ENCODE results near the gene THBS2.
"Not testable (repeated sequence)": the region's sequence is repeated elsewhere in the genome, so short reads cannot be mapped to it uniquely, and the experiment has no call there.

The THBS2 gene

GRCh38 chr6:169271158-169271876 is 17.7 kb upstream of the THBS2 start:
- DNase-seq: no peak

- not testable (repeated sequence) for DNase-seq
Measured at GRCh38 chr6:169270077-169270380, 16.4 kb upstream of the THBS2 start.

- DNase-seq: no peak
Measured at GRCh38 chr6:169269180-169270076, 15.8 kb upstream of the THBS2 start.

GRCh38 chr6:169268276-169268675 is 14.6 kb upstream of the THBS2 start:
- no peak for DNase-seq

DNA sequence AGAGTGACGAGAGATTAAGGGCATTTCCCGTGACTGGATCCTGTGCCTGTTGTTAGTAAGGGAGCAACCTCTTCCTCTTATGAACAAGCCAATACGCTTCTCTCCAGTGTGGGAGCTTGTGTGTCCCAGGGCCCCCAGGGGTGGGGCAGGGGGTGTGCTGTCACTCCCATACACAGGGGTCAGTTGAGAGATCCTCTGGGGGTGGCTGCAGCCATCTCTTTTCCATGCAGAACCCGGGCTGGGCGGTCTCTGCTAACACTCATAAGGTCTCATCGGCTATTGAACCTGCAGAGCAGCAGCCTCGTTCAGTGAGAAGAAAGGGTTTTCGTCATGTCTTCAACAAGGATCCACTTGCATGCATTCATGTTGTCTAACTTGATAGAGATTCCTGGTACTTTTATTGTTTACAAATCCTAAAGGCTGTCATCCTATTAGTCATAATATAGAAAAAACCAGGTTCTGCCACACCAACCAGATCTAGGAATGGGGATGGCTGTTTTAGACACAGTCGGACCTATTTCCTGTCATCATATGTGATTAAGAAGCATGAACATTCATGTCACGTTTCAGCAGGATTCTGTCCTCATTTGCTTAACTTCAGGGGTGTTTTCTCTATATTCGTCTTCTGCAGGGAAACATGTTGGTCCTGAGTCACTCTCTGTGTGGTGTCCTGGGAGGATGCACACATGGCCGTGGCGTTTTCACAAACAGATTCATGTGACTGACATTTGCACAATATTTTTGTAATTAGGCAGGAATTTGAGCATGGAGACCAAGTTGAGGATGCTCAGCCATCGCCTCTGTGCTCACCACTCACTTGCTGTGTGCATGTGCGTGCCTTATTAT is 13.3 kb upstream of the THBS2 start:
- no peak for DNase-seq

DNA sequence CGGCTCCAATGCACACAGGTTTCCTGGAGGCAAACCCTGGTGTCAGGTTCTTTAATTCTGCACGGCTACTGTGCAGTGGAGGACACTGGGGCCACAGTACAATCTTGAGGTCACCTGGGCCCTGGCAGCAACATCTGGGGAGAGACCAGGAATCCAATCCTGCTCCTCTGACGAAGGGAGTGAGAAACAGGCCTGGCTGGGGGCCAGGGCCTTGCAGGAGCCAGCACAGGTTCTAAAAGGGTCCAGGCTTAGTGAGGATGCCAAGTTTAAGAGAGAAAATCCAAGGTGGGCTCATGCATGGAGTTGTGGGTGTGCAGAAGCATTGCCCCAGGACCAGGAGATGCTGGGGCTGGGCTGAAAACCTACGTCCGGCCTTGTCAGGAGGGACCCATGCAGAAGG is 12.6 kb upstream of the THBS2 start:
- no peak for DNase-seq

DNA sequence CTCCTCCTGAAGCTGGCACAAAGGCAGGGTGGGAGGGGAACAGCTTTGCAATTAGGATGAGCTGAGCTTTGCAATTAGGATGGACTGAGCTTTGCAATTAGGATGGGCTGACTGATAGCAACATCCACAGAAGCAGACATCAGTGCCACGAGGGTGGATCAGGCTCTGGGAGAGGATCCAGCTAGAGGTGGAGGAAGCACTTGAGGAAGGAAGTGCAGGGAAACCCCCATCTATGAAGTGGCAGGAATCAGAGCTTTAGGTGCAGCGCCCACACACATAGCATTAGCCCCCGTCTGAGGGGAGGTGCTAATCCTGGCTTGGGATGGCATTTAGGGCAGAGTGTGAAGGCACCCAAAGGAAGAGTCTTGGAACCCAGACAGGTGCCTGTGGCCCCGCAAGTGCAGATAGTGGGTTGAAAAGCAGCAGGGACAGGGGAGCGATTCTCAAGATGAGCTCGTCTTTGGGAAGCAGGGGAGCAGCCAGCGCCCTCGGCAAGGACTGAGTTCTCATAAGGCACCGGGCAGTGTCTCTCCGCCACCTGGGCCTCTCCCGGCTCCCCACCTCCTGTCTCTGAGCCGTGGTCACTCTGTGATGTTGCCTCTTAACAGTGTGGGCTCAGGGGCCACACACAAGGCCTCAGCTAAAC is 12.0 kb upstream of the THBS2 start:
- no peak for DNase-seq

- DNase-seq: no peak
Measured at GRCh38 chr6:169263836-169264608, 10.4 kb upstream of the THBS2 start.

GRCh38 chr6:169263374-169263773 is 9.7 kb upstream of the THBS2 start:
- DNase-seq: no peak

GRCh38 chr6:169262602-169263001 is 9.0 kb upstream of the THBS2 start:
- DNase-seq: not testable (repeated sequence)

DNA sequence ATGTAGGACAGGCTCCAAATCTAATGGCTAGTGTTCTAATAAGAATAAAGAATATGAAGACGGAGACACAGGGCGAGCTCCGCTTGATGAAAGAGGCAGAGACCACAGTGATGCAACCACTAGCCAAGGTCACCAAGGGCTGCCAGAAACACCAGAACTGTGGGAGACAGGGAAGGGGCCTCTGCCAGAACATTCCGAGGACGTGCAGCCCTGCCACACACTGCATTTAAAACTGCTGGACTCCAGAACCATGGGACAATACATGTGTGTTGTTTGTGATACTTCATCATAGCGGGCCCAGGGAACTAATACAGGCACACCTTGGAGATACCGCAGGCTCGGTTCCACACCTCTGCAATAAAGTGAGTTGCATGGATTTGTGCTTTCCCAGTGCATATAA is 2.9 kb upstream of the THBS2 start:
- DNase-seq: no peak

DNA sequence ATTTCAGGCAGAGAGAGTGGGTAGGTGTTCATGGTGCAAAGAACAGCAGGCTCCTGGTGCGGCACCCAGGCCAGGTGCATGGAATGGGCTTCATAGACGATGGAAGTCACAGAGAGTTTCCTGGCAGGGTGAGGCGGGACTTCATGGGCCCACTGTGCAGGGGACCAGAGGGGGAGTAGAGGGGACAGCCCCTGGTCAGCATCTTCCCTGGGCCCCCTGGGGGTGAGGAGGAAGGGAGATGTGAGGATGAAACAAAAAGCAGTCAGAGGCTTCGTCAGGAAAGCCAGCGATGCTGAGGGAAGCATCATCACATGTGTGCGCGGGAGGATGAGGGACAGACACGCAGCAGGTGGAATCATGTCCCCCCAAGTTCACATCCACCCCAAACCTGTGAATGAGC is 2.4 kb upstream of the THBS2 start:
- DNase-seq: no peak

GRCh38 chr6:169255643-169256042 is 2.0 kb upstream of the THBS2 start:
- no peak for DNase-seq

- DNase-seq: no peak
Measured at GRCh38 chr6:169254456-169255316, 1.0 kb upstream of the THBS2 start.

- DNase-seq: no peak
Measured at GRCh38 chr6:169252505-169253189, 999 bp downstream of the THBS2 start.

DNA sequence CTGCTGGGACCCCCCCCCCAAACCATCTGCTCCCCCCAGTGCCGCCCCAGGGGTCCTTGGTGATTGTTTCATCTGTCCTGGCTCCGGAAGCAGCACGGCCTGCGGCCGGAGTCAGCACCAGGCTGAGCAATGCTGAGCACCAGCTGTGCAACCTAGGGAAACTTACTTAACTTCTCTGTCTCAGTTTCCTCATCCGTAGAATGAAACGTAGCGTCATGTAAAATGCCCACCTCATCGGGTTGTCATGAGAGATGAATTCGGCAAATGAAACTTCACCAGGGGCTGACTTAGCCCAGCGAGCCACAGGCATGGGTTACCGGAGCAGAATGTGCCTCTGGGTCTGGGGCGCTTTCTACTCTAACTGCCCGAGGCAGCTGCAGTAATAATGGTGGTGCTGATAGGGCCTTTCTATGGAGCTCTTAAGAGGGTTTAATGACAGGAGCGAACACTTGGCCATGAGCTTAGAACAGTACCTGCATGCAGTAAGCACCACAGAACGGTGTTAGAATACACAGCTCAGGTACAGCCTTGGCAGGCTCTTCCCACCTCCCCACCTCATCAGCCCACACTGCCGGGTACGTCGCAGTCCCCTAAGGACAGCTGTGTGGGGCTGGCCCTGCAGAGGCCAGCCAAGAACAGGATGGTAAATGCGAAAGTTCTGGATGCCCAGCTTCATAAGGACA is 1.7 kb downstream of the THBS2 start:
- no peak for DNase-seq

- no peak for DNase-seq
Measured at GRCh38 chr6:169251371-169251802, 2.3 kb downstream of the THBS2 start.

- no peak for DNase-seq
Measured at GRCh38 chr6:169250660-169251059, 3.0 kb downstream of the THBS2 start.

- no peak for DNase-seq
Measured at GRCh38 chr6:169249057-169249456, 4.6 kb downstream of the THBS2 start.

DNA sequence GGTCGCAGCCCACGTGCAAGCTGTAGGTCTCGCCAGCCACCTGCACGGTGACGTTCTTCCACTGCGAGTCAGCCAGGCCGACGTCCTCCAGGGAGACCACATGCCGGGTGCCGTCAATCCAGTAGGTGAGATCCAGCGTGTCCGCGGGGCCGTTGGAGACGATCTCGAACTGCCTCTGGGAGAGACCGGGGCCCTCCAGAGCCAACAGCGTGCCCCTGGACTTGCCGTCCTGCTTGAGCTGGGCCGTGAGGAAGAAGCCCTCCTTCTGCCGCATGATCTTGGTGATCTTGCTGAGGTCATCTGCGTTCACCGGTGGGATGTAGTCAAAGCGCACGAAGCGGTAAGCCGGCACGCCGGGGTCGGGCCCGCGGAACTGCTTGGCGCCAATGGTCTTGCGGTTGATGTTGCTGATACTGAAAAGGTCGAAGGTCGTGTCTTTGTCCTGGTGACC is 5.1 kb downstream of the THBS2 start:
- DNase-seq: no peak
